GM23338 (cell line): Measurements from ENCODE around the gene MRPL1. TPM values are rescaled to one million over a fixed set of nuclear protein-coding genes. Genes with fewer than 3 reads are reported as not detected.

Source experiments
- ATAC-seq: fragments of 200-7000 bp; cut with Tn5 transposase; 3 replicates; pipeline ENCODE4 v1.9.1; 2020
- DNase-seq: peaks from one replicate; pipeline ENCODE4 v3.0.0-alpha.2; 2015; ENCODE audit warnings: low spot score
- H2AFZ ChIP-seq: fragments of 200-600 bp; sonication (generic); 2 replicates; pipeline ENCODE4 v1.8.0; 2016; ENCODE audit warnings: antibody characterized with exemption, mild to moderate bottlenecking, moderate library complexity
- H3F3A ChIP-seq: fragments of 200-600 bp; sonication (generic); replicated peaks from 2 replicates; pipeline ENCODE4 v1.8.0; 2017; ENCODE audit warnings: antibody characterized with exemption, mixed run types, low read depth
- H3K27ac ChIP-seq: fragments of 200-600 bp; sonication (generic); 2 replicates; pipeline ENCODE4 v1.6.1; 2016; ENCODE audit warnings: low read depth
- H3K27me3 ChIP-seq: fragments of 200-600 bp; sonication (generic); 2 replicates; pipeline ENCODE4 v1.8.0; 2016; ENCODE audit warnings: mild to moderate bottlenecking, mixed run types, moderate library complexity; ENCODE audit not compliant: insufficient read depth
- H3K36me3 ChIP-seq: fragments of 200-600 bp; sonication (generic); 2 replicates; pipeline ENCODE4 v1.8.0; 2016; ENCODE audit warnings: mild to moderate bottlenecking; ENCODE audit not compliant: insufficient read depth
- H3K4me1 ChIP-seq: fragments of 200-600 bp; sonication (generic); 2 replicates; pipeline ENCODE4 v1.8.0; 2016; ENCODE audit warnings: mild to moderate bottlenecking, moderate library complexity; ENCODE audit not compliant: insufficient read depth
- H3K4me2 ChIP-seq: fragments of 200-600 bp; sonication (generic); 2 replicates; pipeline ENCODE4 v1.7.1; 2017; ENCODE audit warnings: mixed run types
- H3K4me3 ChIP-seq: fragments of 200-600 bp; sonication (generic); 2 replicates; pipeline ENCODE4 v1.6.1; 2016; ENCODE audit warnings: mixed run types
- H3K79me2 ChIP-seq: fragments of 200-600 bp; sonication (generic); replicated peaks from 2 replicates; pipeline ENCODE4 v1.8.0; 2017; ENCODE audit warnings: mild to moderate bottlenecking; ENCODE audit not compliant: insufficient read depth
- H3K9me2 ChIP-seq: fragments of 200-600 bp; sonication (generic); 2 replicates; pipeline ENCODE4 v1.8.0; 2017; ENCODE audit not compliant: insufficient read depth
- H4K20me1 ChIP-seq: fragments of 200-600 bp; sonication (generic); replicated peaks from 2 replicates; pipeline ENCODE4 v1.8.0; 2017; ENCODE audit warnings: mild to moderate bottlenecking; ENCODE audit not compliant: insufficient read depth
- H3K27ac Mint-ChIP-seq: 2 replicates; pipeline ENCODE4 v1.8.0; 2020; ENCODE audit warnings: inconsistent platforms, mild to moderate bottlenecking, moderate library complexity, mixed read lengths
- H3K27me3 Mint-ChIP-seq: 3 replicates; pipeline ENCODE4 v1.8.0; 2022; ENCODE audit warnings: low read depth, mild to moderate bottlenecking, moderate library complexity, mixed read lengths, inconsistent platforms; ENCODE audit not compliant: insufficient read depth, poor library complexity
- H3K36me3 Mint-ChIP-seq: 3 replicates; pipeline ENCODE4 v1.8.0; 2021; ENCODE audit warnings: low read depth, mild to moderate bottlenecking, inconsistent platforms, moderate library complexity, mixed read lengths
- H3K4me1 Mint-ChIP-seq: 3 replicates; pipeline ENCODE4 v1.8.0; 2020; ENCODE audit warnings: mild to moderate bottlenecking, inconsistent platforms, mixed read lengths
- H3K4me3 Mint-ChIP-seq: 3 replicates; pipeline ENCODE4 v1.8.0; 2021; ENCODE audit warnings: moderate library complexity, mild to moderate bottlenecking, inconsistent platforms, mixed read lengths
- H3K9me3 Mint-ChIP-seq: 3 replicates; pipeline ENCODE4 v1.8.0; 2020; ENCODE audit warnings: moderate library complexity, mild to moderate bottlenecking, inconsistent platforms, mixed read lengths
- ETS1 ChIP-seq: IDR thresholded peaks from 2 replicates; pipeline ENCODE4 v1.6.1; 2016; ENCODE audit warnings: antibody characterized with exemption
- EZH2 ChIP-seq: fragments of 200-600 bp; sonication (generic); IDR thresholded peaks from one replicate; pipeline ENCODE4 v1.8.0; 2017; ENCODE audit warnings: antibody characterized with exemption, mild to moderate bottlenecking, low read depth; ENCODE audit not compliant: unreplicated experiment
- POLR2AphosphoS5 ChIP-seq: IDR thresholded peaks from 2 replicates; pipeline ENCODE4 v1.6.1; 2016; ENCODE audit warnings: antibody characterized with exemption, low read depth
- STAT1 ChIP-seq: IDR thresholded peaks from one replicate; pipeline ENCODE4 v1.6.1; 2016; ENCODE audit warnings: antibody characterized with exemption; ENCODE audit not compliant: unreplicated experiment
- ZNF114 ChIP-seq: fragments of 250-450 bp; sonication (Bioruptor Pico); IDR thresholded peaks from 2 replicates; pipeline ENCODE4 v1.5.0; 2020; ENCODE audit warnings: mild to moderate bottlenecking, moderate library complexity
- ZNF331 ChIP-seq: fragments of 250-450 bp; sonication (Bioruptor Pico); IDR thresholded peaks from 2 replicates; pipeline ENCODE4 v1.5.0; 2020; ENCODE audit warnings: low read depth, mild to moderate bottlenecking, moderate library complexity
- ZNF462 ChIP-seq: fragments of 250-450 bp; sonication (Bioruptor Pico); IDR thresholded peaks from 2 replicates; pipeline ENCODE4 v1.5.0; 2020; ENCODE audit warnings: mild to moderate bottlenecking, moderate library complexity
- polyA plus RNA-seq: library from polyadenylated mRNA; unstranded; fragments of >200 nt; fragmentation: Nextera tagmentation; extraction: Ambion mirVana; gene quantifications from 2 replicates; pipeline ENCODE4 v1.2.1, GENCODE V29; 2016
- total RNA-seq: library from RNA; depleted of rRNA; stranded (reverse); fragments of >200 nt; shearing (Covaris generic); gene quantifications from 2 replicates; pipeline ENCODE4 v1.2.3, GENCODE V29; 2014

MRPL1 gene
- total and polyA plus RNA-seq, 2 experiments from 2014 or later: 29.2 to 46.5 TPM

GRCh38 chr4:77954690-77955089 lies 92.1 kb downstream of the MRPL1 start (continued):
- TF ChIP-seq ZNF462 (CRISPR knock-in tag): no peak
- no peak for TF ChIP-seq POLR2AphosphoS5
- TF ChIP-seq EZH2: no peak
- no peak for TF ChIP-seq ZNF331
- TF ChIP-seq ETS1: no peak

- DNase-seq (no peak), ATAC-seq (no peak)
- no peaks in the 10 kb centered on the region; the same call in 1 of the 2 replicates for H3K36me3 ChIP-seq
- no peaks in the 10 kb centered on the region for H3F3A ChIP-seq
- H3K27ac ChIP-seq: no peak overlapping the region
- no peaks in the 10 kb centered on the region for H4K20me1 ChIP-seq
- TF ChIP-seq ZNF114 (no peak), STAT1 (no peak), ZNF462 (CRISPR knock-in tag) (no peak), EZH2 (no peak), POLR2AphosphoS5 (no peak)
- no peaks in the 10 kb centered on the region for H3K9me3 Mint-ChIP-seq
- H3K27ac Mint-ChIP-seq: no peak overlapping the region
- no peaks in the 10 kb centered on the region for H3K9me2 ChIP-seq
- H3K27me3 ChIP-seq: no peaks in the 10 kb centered on the region
- no peak overlapping the region for H2AFZ ChIP-seq
- H3K4me1 Mint-ChIP-seq: peaks cover 3% of the 10 kb centered on the region; the same call in 1 of the 3 replicates
- H3K4me3 Mint-ChIP-seq: no peak overlapping the region
- H3K4me3 ChIP-seq: no peak overlapping the region
- H3K4me2 ChIP-seq: no peak overlapping the region
- H3K4me1 ChIP-seq: no peaks in the 10 kb centered on the region
- peaks cover 3% of the 10 kb centered on the region; the same call in 2 of the 3 replicates for H3K36me3 Mint-ChIP-seq
- H3K27me3 Mint-ChIP-seq: no peaks in the 10 kb centered on the region
- no peaks in the 10 kb centered on the region for H3K79me2 ChIP-seq
Measured at GRCh38 chr4:77956917-77957316, 94.3 kb downstream of the MRPL1 start.
